SK-N-SH (cell line): Measurements from ENCODE around the gene AMELX. TPM values are rescaled to one million over a fixed set of nuclear protein-coding genes. Genes with fewer than 3 reads are reported as not detected.

Experiments used
- CTCF ChIA-PET: fragments of 300-600, 350-600 bp; formaldehyde crosslinking; extraction: SDS; loops from one replicate; lab custom pipeline; 2021; lab: Yijun Ruan, JAX
- POLR2A ChIA-PET: fragments of 350-600 bp; sonication (Branson Sonifier 250); formaldehyde crosslinking; extraction: SDS; loops from one replicate; lab custom pipeline; 2020; ENCODE audit warnings: antibody characterized with exemption, inconsistent platforms; lab: Yijun Ruan, JAX
- DNase-seq: peaks from one replicate; pipeline ENCODE4 v3.0.0; 2012
- H2AFZ ChIP-seq: fragments of 200-600 bp; sonication (generic); 2 replicates; pipeline ENCODE4 v1.8.1; 2016; ENCODE audit warnings: antibody characterized with exemption, mild to moderate bottlenecking, low read depth
- H3F3A ChIP-seq: fragments of 200-600 bp; sonication (generic); replicated peaks from 2 replicates; pipeline ENCODE3; 2016; ENCODE audit warnings: antibody characterized with exemption, mild to moderate bottlenecking; ENCODE audit not compliant: insufficient read depth
- H3K27ac ChIP-seq, 2 experiments: fragments of 200-500 bp in 1 of 2; fragments of 200-600 bp in 1 of 2; sonication (Bioruptor generic) in 1 of 2; sonication (generic), shearing (Covaris generic) in 1 of 2; 2 replicates each; pipeline versions ENCODE4 v1.5.1 to v1.6.1; 2014 to 2016; ENCODE audit warnings: low read depth in 2 of 2, inconsistent platforms in 1 of 2, low read length in 1 of 2, mild to moderate bottlenecking in 1 of 2, mixed read lengths in 1 of 2
- H3K27me3 ChIP-seq: fragments of 200-600 bp; sonication (generic), shearing (Covaris generic); 2 replicates; pipeline ENCODE4 v1.6.1; 2016; ENCODE audit warnings: mixed run types; ENCODE audit not compliant: insufficient read depth
- H3K36me3 ChIP-seq, 2 experiments: fragments of 200-500 bp in 1 of 2; fragments of 200-600 bp in 1 of 2; sonication (Bioruptor generic) in 1 of 2; sonication (generic) in 1 of 2; replicated peaks in 1 of 2; 2 replicates each; pipeline versions ENCODE3 to v1.5.1; 2014 to 2016; ENCODE audit warnings: low read length in 1 of 2, mild to moderate bottlenecking in 1 of 2; ENCODE audit not compliant: insufficient read depth in 2 of 2, control insufficient read depth in 1 of 2
- H3K4me1 ChIP-seq, 2 experiments: fragments of 200-500 bp in 1 of 2; fragments of 200-600 bp in 1 of 2; sonication (Bioruptor generic) in 1 of 2; sonication (generic), shearing (Covaris generic) in 1 of 2; 2 replicates each; pipeline versions ENCODE4 v1.5.1 to v1.6.1; 2014 to 2016; ENCODE audit warnings: low read depth in 1 of 2, low read length in 1 of 2, mixed run types in 1 of 2; ENCODE audit not compliant: insufficient read depth in 2 of 2, control insufficient read depth in 1 of 2
- H3K4me2 ChIP-seq: fragments of 200-600 bp; sonication (generic), shearing (Covaris generic); 2 replicates; pipeline ENCODE4 v1.6.1; 2017; ENCODE audit warnings: mixed run types
- H3K4me3 ChIP-seq, 2 experiments: fragments of 200-500 bp in 1 of 2; fragments of 200-600 bp in 1 of 2; sonication (Bioruptor generic) in 1 of 2; sonication (generic), shearing (Covaris generic) in 1 of 2; 2 replicates each; pipeline versions ENCODE4 v1.5.1 to v1.8.1; 2014 to 2016; ENCODE audit warnings: low read depth in 2 of 2, inconsistent platforms in 1 of 2, low read length in 1 of 2, mild to moderate bottlenecking in 1 of 2, mixed read lengths in 1 of 2, moderate library complexity in 1 of 2
- H3K79me2 ChIP-seq: fragments of 200-600 bp; sonication (generic); 2 replicates; pipeline ENCODE4 v1.8.1; 2017; ENCODE audit warnings: mild to moderate bottlenecking; ENCODE audit not compliant: insufficient read depth
- H3K9ac ChIP-seq: fragments of 200-600 bp; sonication (generic); 2 replicates; pipeline ENCODE4 v1.6.1; 2017; ENCODE audit warnings: mixed run types
- H3K9me2 ChIP-seq: fragments of 200-600 bp; sonication (generic); 2 replicates; pipeline ENCODE4 v1.6.1; 2017; ENCODE audit warnings: mixed run types
- H3K9me3 ChIP-seq: fragments of 200-600 bp; sonication (generic); 2 replicates; pipeline ENCODE4 v1.6.1; 2017; ENCODE audit warnings: mixed run types, mild to moderate bottlenecking, moderate library complexity
- H4K20me1 ChIP-seq: fragments of 200-600 bp; sonication (generic); 2 replicates; pipeline ENCODE4 v1.6.1; 2017; ENCODE audit warnings: mild to moderate bottlenecking, mixed run types; ENCODE audit not compliant: insufficient read depth
- ELF1 ChIP-seq: IDR thresholded peaks from 2 replicates; pipeline ENCODE4 v1.4.0; 2012
- EZH2phosphoT487 ChIP-seq: fragments of 200-600 bp; sonication (generic); IDR thresholded peaks from 2 replicates; pipeline ENCODE4 v1.6.1; 2017; ENCODE audit warnings: low read depth, mixed run types, mild to moderate bottlenecking, antibody characterized with exemption, moderate library complexity, borderline replicate concordance
- FOXJ3 ChIP-seq: sonication (generic); formaldehyde crosslinking; IDR thresholded peaks from 2 replicates; pipeline ENCODE4 v1.5.1; 2020; ENCODE audit warnings: mild to moderate bottlenecking, missing genetic modification reagents
- GABPA ChIP-seq: IDR thresholded peaks from 2 replicates; pipeline ENCODE4 v1.4.0; 2012; ENCODE audit warnings: low read depth, mild to moderate bottlenecking
- MXI1 ChIP-seq: IDR thresholded peaks from 2 replicates; pipeline ENCODE4 v1.6.1; 2012; ENCODE audit warnings: mild to moderate bottlenecking, low read depth, low read length, improper control_type of control experiment
- NFIC ChIP-seq: IDR thresholded peaks from 2 replicates; pipeline ENCODE4 v1.4.0; 2012; ENCODE audit warnings: borderline replicate concordance
- NRF1 ChIP-seq: IDR thresholded peaks from 2 replicates; pipeline ENCODE4 v1.6.1; 2012; ENCODE audit warnings: low read depth, mild to moderate bottlenecking, low read length
- REST ChIP-seq: IDR thresholded peaks from 2 replicates; pipeline ENCODE4 v1.6.1; 2012; ENCODE audit warnings: mild to moderate bottlenecking, low read depth, low read length, moderate library complexity
- SMC3 ChIP-seq: IDR thresholded peaks from 2 replicates; pipeline ENCODE4 v1.6.1; 2012; ENCODE audit warnings: low read depth, low read length, improper control_type of control experiment
- TCF12 ChIP-seq: IDR thresholded peaks from 2 replicates; pipeline ENCODE4 v1.4.0; 2012
- TEAD4 ChIP-seq: IDR thresholded peaks from 2 replicates; pipeline ENCODE4 v1.4.0; 2012; ENCODE audit warnings: mild to moderate bottlenecking, borderline replicate concordance; ENCODE audit not compliant: insufficient read depth
- USF2 ChIP-seq: fragments of 150-350 bp; IDR thresholded peaks from 2 replicates; pipeline ENCODE4 v1.6.1; 2017; ENCODE audit warnings: antibody characterized with exemption, low read length, low read depth, borderline replicate concordance
- WGBS: methylation state at CpG from one replicate; pipeline ENCODE4 v1.1.6; 2017; ENCODE audit warnings: low lambda C conversion rate; 5-methylcytosine and 5-hydroxymethylcytosine counted together
- polyA plus RNA-seq, 3 experiments: library from polyadenylated mRNA; depleted of rRNA; stranded (reverse); fragments of >200 nt; gene quantifications; 2 replicates each; pipeline ENCODE4 v1.2.3, GENCODE V29; 2012
- TF ChIP-seq, protein P1 (sequence below): IDR thresholded peaks from 2 replicates; pipeline ENCODE4 v1.4.0; 2012; ENCODE audit warnings: low read depth, borderline replicate concordance

Gene AMELX
- polyA plus RNA-seq, 1 of the 3 experiments (the other 2 are of a cell fraction): not detected

DNA sequence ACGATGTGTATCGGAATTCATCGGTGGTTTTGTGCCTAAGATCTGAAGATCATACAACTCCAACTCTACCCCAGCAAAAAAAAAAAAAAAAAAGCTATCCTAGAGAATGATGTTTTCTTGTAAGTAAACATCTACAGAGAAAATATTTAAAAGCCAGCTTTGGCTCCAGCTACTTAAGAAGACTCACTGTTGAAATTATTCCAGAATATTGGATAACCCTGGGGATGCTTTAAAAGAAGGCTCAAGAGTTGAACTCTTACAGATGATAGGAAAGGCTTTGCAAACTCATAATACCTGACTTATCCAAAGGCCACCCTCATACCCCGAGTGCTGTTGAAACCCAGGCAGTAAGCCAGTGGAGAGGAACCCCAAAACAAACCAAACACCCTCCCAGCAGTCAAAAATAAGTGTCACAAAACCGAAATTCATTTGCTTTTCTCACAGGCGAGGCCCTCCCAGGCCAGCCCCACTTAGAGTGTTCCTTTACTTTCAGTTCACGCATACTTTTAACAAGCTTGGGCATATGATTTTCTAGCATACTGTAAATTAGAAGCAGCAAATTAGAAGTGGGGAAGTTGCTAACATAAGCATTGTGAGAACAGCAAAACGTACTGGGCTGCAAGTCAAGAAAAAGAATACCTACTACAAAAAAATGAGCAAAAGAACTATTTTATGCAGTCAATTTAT lies 2.7 kb upstream of the AMELX start:
- Histone ChIP-seq H3K79me2 (no peaks in the 10 kb centered on the region), H3K9me2 (no peaks in the 10 kb centered on the region), H3K4me2 (no peak overlapping the region), H3K9me3 (no peaks in the 10 kb centered on the region), H3K9ac (no peak overlapping the region), H3K27me3 (no peaks in the 10 kb centered on the region), H3K4me3 (no peak overlapping the region), H3K36me3 (no peaks in the 10 kb centered on the region), H4K20me1 (no peaks in the 10 kb centered on the region), H3K27ac (no peak overlapping the region), H3F3A (no peaks in the 10 kb centered on the region), H2AFZ (no peak overlapping the region), H3K4me1 (no peaks in the 10 kb centered on the region)
- no peak for DNase-seq
- 37% methylated on average over 8 of the region's 8 CpGs for WGBS
- ChIA-PET CTCF (no interaction called here), POLR2A (no interaction called here)
- TF ChIP-seq TCF12 (no peak), NRF1 (no peak), ELF1 (no peak), NFIC (no peak), REST (no peak), EZH2phosphoT487 (no peak), FOXJ3 (CRISPR knock-in tag) (no peak), GABPA (no peak), TEAD4 (no peak), SMC3 (no peak)
- TF ChIP-seq, protein P1, sequence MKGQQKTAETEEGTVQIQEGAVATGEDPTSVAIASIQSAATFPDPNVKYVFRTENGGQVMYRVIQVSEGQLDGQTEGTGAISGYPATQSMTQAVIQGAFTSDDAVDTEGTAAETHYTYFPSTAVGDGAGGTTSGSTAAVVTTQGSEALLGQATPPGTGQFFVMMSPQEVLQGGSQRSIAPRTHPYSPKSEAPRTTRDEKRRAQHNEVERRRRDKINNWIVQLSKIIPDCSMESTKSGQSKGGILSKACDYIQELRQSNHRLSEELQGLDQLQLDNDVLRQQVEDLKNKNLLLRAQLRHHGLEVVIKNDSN: no peak

GRCh38 chrX:11296051-11296450 lies 2.8 kb downstream of the AMELX start:
- Histone ChIP-seq H3K4me2 (no peak overlapping the region), H3K27ac (no peak overlapping the region), H4K20me1 (no peaks in the 10 kb centered on the region), H3K9me2 (no peaks in the 10 kb centered on the region), H3F3A (no peaks in the 10 kb centered on the region), H3K4me3 (no peak overlapping the region), H2AFZ (no peak overlapping the region), H3K9ac (no peak overlapping the region), H3K36me3 (no peaks in the 10 kb centered on the region), H3K79me2 (no peaks in the 10 kb centered on the region), H3K4me1 (no peaks in the 10 kb centered on the region), H3K9me3 (no peaks in the 10 kb centered on the region), H3K27me3 (no peaks in the 10 kb centered on the region)
- ChIA-PET CTCF (no interaction called here), POLR2A (no interaction called here)
- DNase-seq: no peak
- WGBS: 29% methylated on average over 5 of the region's 5 CpGs
- TF ChIP-seq MXI1: no peak
- TF ChIP-seq USF2: no peak
